Measurements from ENCODE around the gene NSD2. TPM values are rescaled to one million over a fixed set of nuclear protein-coding genes. Genes with fewer than 3 reads are reported as not detected.

NSD2 gene
- total RNA-seq, 3 donors from 2014 or later = 82.8 to 114 (median 83.3) TPM

DNA sequence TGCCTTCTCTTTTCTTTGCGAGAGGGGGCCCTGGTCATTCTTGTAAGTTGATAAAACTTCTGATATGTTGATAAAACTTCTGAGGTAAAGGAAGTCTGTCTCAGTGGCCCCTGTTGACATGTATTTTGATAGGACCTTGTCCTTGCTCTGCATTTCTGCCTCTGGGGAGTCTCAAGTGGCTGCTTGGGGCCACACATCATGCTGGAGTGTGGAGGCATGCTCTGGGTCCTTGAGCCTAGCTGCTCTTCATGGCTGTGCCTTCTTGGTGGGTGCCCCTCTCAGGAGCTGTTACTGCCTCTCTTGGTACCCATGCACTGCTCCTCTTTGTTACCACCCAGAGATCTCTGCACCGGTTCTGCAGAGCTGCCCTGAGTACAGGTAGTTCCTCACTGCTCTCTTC, 14.2 kb downstream of the NSD2 start:
- no peaks in the 10 kb centered on the region for H3K36me3 ChIP-seq (ENCODE audit: low read depth)
- TF ChIP-seq, protein P1, sequence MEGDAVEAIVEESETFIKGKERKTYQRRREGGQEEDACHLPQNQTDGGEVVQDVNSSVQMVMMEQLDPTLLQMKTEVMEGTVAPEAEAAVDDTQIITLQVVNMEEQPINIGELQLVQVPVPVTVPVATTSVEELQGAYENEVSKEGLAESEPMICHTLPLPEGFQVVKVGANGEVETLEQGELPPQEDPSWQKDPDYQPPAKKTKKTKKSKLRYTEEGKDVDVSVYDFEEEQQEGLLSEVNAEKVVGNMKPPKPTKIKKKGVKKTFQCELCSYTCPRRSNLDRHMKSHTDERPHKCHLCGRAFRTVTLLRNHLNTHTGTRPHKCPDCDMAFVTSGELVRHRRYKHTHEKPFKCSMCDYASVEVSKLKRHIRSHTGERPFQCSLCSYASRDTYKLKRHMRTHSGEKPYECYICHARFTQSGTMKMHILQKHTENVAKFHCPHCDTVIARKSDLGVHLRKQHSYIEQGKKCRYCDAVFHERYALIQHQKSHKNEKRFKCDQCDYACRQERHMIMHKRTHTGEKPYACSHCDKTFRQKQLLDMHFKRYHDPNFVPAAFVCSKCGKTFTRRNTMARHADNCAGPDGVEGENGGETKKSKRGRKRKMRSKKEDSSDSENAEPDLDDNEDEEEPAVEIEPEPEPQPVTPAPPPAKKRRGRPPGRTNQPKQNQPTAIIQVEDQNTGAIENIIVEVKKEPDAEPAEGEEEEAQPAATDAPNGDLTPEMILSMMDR (IDR thresholded peaks at IDR 0.05) = no peak
- ATAC-seq (no peak), DNase-seq (peak in 1 of 3 donors; percentile 18)
- no peaks in the 10 kb centered on the region for H3K9me3 ChIP-seq
- intact Hi-C loops (cut with DNase I, micrococcal nuclease) = no loop called here
- H3K4me1 ChIP-seq (ENCODE audit: low read depth) = peaks cover 23% of the 10 kb centered on the region
- H3K4me3 ChIP-seq = no peak overlapping the region

DNA sequence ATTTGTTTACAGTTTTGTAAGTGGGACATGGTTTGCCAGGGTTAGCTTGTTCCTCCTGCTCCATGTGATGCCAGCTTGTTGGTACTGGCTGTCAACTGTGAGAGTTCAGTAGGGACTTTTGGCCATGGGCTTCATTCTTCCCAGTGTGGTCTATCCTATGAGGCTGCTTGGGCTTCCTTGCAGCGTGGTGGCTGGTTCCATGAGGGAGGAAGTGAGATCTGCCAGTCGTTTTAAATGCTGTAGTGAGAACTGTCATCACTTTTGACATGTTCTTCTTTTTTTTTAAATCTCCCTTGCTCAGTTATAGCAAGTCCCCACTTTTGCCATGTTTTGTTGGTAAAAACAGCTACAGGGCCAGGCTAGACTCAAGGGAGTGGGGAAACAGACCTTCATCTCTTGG, 15.9 kb downstream of the NSD2 start:
- no peak overlapping the region for H3K4me3 ChIP-seq
- intact Hi-C loops (cut with DNase I, micrococcal nuclease) = no loop called here
- TF ChIP-seq, protein P1 (IDR thresholded peaks at IDR 0.05) = no peak
- no peaks in the 10 kb centered on the region for H3K36me3 ChIP-seq (ENCODE audit: low read depth)
- ATAC-seq (no peak), DNase-seq (no peak)
- H3K4me1 ChIP-seq (ENCODE audit: low read depth) = peaks cover 19% of the 10 kb centered on the region
- H3K9me3 ChIP-seq = no peaks in the 10 kb centered on the region

DNA sequence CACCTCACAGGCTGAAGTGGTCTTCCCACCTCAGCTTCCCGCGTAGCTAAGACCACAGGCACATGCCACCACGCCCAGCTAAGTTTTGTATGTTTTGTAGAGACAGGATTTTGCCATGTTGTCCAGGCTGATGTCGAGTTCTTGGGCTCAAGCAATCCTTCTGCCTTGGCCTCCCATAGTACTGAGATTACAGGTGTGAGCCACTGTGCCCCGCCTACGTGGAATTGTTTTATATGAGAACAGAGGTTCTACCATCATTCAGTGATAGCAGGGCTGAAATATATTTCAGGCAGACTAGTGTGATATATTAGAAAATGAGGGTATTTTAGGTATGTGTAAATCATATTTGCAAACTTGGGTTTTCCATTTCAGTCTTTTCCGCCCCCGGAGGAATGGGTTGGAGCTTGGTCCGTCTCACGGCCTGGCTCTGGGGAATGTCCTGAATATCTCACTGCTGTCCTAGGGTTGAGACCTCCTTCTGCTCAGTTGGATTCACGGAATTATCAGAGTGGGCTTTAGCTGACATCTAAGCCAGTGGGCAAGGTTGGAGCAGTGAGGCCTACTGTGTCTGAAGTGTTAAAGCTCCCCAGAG, 19.9 kb downstream of the NSD2 start:
- Histone ChIP-seq H3K4me3 (no peak overlapping the region), H3K4me1 (ENCODE audit: low read depth) (peaks cover 19% of the 10 kb centered on the region), H3K9me3 (no peaks in the 10 kb centered on the region), H3K36me3 (ENCODE audit: low read depth) (no peaks in the 10 kb centered on the region)
- ATAC-seq = peak; percentile 67
- TF ChIP-seq, protein P1 (IDR thresholded peaks at IDR 0.05) = no peak
- intact Hi-C loops (cut with DNase I, micrococcal nuclease) = no loop called here
- peak in 1 of 3 donors; percentile 47 for DNase-seq

DNA sequence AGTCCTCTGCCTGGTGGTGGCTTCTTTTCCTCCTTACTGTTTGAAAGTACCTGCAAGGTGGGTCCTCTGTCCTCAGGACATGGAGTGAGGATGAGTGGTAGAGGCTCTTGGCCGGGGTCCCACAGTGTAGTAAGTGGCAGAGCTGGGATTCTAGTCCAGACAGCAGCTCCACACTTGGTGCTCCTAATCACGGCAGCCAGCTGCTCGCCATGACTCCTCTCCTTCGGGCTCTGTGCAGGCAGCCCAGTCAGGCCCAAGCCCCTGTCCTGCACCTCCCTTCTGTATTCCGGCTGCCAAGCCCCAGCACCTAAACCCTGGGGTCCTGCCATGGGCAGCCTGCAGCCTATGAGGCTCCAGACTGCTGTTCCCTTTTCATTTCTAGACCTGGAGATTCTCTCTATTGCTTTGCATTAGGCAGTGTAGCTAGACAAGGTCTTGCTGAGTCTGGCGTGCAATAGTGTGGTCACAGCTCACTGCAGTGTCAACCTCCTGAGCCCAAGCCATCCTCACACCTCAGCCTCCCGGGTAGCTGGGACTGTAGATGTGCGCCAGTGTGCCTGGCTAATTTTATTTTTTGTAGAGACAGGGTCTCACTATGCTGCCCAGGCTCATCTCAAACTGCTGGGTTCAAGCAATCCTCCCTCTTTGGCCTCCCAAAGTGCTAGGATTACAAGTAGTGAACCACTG, 24.9 kb downstream of the NSD2 start:
- DNase-seq (no peak), ATAC-seq (no peak)
- no peaks in the 10 kb centered on the region for H3K36me3 ChIP-seq (ENCODE audit: low read depth)
- no peaks in the 10 kb centered on the region for H3K4me1 ChIP-seq (ENCODE audit: low read depth)
- H3K9me3 ChIP-seq = no peaks in the 10 kb centered on the region
- no peak overlapping the region for H3K4me3 ChIP-seq
- intact Hi-C loops (cut with DNase I, micrococcal nuclease) = no loop called here
- TF ChIP-seq, protein P1 (IDR thresholded peaks at IDR 0.05) = no peak

DNA sequence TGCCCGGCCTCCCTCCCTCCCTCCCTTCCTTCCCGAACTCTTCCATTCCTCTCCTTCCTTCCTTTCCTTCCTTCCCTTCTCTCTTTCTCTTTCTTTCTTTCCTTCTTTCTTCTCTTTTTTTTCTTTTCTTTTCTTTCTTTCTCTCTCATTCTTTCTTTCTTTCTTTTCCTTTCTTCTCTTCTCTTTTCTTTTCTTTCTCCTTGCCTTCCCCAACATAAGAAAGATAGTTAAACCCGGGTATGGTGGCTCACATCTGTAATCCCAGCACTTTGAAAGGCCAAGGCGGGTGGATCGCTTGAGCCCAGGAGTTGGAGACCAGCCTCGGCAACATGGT, 25.4 kb downstream of the NSD2 start:
- no peaks in the 10 kb centered on the region for H3K9me3 ChIP-seq
- H3K36me3 ChIP-seq (ENCODE audit: low read depth) = no peaks in the 10 kb centered on the region
- no peak overlapping the region for H3K4me3 ChIP-seq
- TF ChIP-seq, protein P1 (IDR thresholded peaks at IDR 0.05) = no peak
- H3K4me1 ChIP-seq (ENCODE audit: low read depth) = no peaks in the 10 kb centered on the region
- intact Hi-C loops (cut with DNase I, micrococcal nuclease) = no loop called here
- no peak for DNase-seq
- no peak for ATAC-seq

Data from mucosa of descending colon (tissue), 3 donors.